CD14-positive monocyte (primary cell): Measurements from ENCODE around the gene YAF2. TPM values are rescaled to one million over a fixed set of nuclear protein-coding genes. Genes with fewer than 3 reads are reported as not detected.

Source experiments
- DNase-seq, 3 donors: peaks; one replicate each; pipeline ENCODE4 v3.0.0-alpha.2; 2011 to 2022
- H2AFZ ChIP-seq: 2 replicates; pipeline ENCODE4 v1.6.0; 2012; ENCODE audit warnings: mild to moderate bottlenecking, low read depth, low read length, inconsistent platforms; ENCODE audit not compliant: insufficient read depth, poor library complexity, severe bottlenecking
- H3K27ac ChIP-seq, 2 donors: 1 replicate in 1 of 2; 2 replicates in 1 of 2; pipeline ENCODE4 v1.5.1; 2012 to 2013; ENCODE audit warnings: low read length in 2 of 2, control low read depth in 1 of 2, inconsistent platforms in 1 of 2, low read depth in 1 of 2, mild to moderate bottlenecking in 1 of 2
- H3K27me3 ChIP-seq, 2 donors: one replicate each; pipeline versions ENCODE4 v1.6.0 to v1.6.1; 2011 to 2013; ENCODE audit warnings: low read length in 2 of 2; ENCODE audit not compliant: control insufficient read depth in 2 of 2, insufficient read depth in 2 of 2
- H3K36me3 ChIP-seq, 2 donors: replicated peaks in 1 of 2; 1 replicate in 1 of 2; 2 replicates in 1 of 2; pipeline versions ENCODE4 v1.5.1 to v1.6.1; 2012 to 2013; ENCODE audit warnings: low read length in 2 of 2, control low read depth in 1 of 2, inconsistent platforms in 1 of 2, mild to moderate bottlenecking in 1 of 2; ENCODE audit not compliant: insufficient read depth in 2 of 2, control insufficient read depth in 1 of 2
- H3K4me1 ChIP-seq, 2 donors: 1 replicate in 1 of 2; 2 replicates in 1 of 2; pipeline versions ENCODE4 v1.5.1 to v1.6.1; 2012 to 2013; ENCODE audit warnings: low read length in 2 of 2, control low read depth in 1 of 2, inconsistent platforms in 1 of 2, mild to moderate bottlenecking in 1 of 2, moderate library complexity in 1 of 2; ENCODE audit not compliant: insufficient read depth in 2 of 2, control insufficient read depth in 1 of 2
- H3K4me2 ChIP-seq: replicated peaks from 2 replicates; pipeline ENCODE3; 2012; ENCODE audit warnings: low read length, moderate library complexity, mild to moderate bottlenecking; ENCODE audit not compliant: poor library complexity, severe bottlenecking; ENCODE audit errors: extremely low read depth
- H3K4me3 ChIP-seq, 3 experiments: fragments of 200-600 bp in 1 of 3; sonication (generic) in 1 of 3; replicated peaks in 1 of 3; 1 replicate in 2 of 3; 2 replicates in 1 of 3; pipeline ENCODE4 v1.5.1; 2011 to 2013; ENCODE audit warnings: low read length in 3 of 3, mild to moderate bottlenecking in 3 of 3, control low read depth in 2 of 3, low read depth in 2 of 3, inconsistent platforms in 1 of 3, moderate library complexity in 1 of 3
- H3K79me2 ChIP-seq: 2 replicates; pipeline ENCODE4 v1.6.0; 2012; ENCODE audit warnings: mild to moderate bottlenecking, control low read depth, inconsistent platforms, low read length, moderate library complexity; ENCODE audit not compliant: insufficient read depth
- H3K9ac ChIP-seq: 2 replicates; pipeline ENCODE4 v1.6.0; 2017; ENCODE audit warnings: low read length, mild to moderate bottlenecking; ENCODE audit not compliant: insufficient read depth, poor library complexity, severe bottlenecking
- H3K9me3 ChIP-seq, 2 donors: replicated peaks in 1 of 2; 1 replicate in 1 of 2; 2 replicates in 1 of 2; pipeline versions ENCODE4 v1.5.1 to v1.6.1; 2012 to 2013; ENCODE audit warnings: low read length in 2 of 2, control low read depth in 1 of 2; ENCODE audit not compliant: control insufficient read depth in 1 of 2, insufficient read depth in 1 of 2
- H4K20me1 ChIP-seq: 2 replicates; pipeline ENCODE4 v1.6.0; 2012; ENCODE audit warnings: mild to moderate bottlenecking, low read length, control low read depth, moderate library complexity; ENCODE audit not compliant: insufficient read depth
- H3K27ac Mint-ChIP-seq, 7 donors: one replicate each; pipeline ENCODE4 v1.8.0; 2020; ENCODE audit warnings: mild to moderate bottlenecking in 7 of 7, mixed read lengths in 7 of 7, moderate library complexity in 6 of 7, inconsistent platforms in 2 of 7
- H3K27me3 Mint-ChIP-seq, 3 donors: one replicate each; pipeline ENCODE4 v1.8.0; 2021 to 2022; ENCODE audit warnings: low read depth in 3 of 3, mild to moderate bottlenecking in 3 of 3, mixed read lengths in 3 of 3, moderate library complexity in 3 of 3, inconsistent platforms in 1 of 3
- H3K36me3 Mint-ChIP-seq, 2 donors: one replicate each; pipeline ENCODE4 v1.8.0; 2020; ENCODE audit warnings: mixed read lengths in 2 of 2, inconsistent platforms in 1 of 2, mild to moderate bottlenecking in 1 of 2
- H3K4me1 Mint-ChIP-seq: one replicate; pipeline ENCODE4 v1.8.0; 2020; ENCODE audit warnings: mild to moderate bottlenecking, mixed read lengths
- H3K4me3 Mint-ChIP-seq, 2 donors: one replicate each; pipeline ENCODE4 v1.8.0; 2020; ENCODE audit warnings: mild to moderate bottlenecking in 2 of 2, mixed read lengths in 2 of 2, moderate library complexity in 1 of 2
- H3K9me3 Mint-ChIP-seq, 7 donors: one replicate each; pipeline ENCODE4 v1.8.0; 2020 to 2022; ENCODE audit warnings: mixed read lengths in 7 of 7, mild to moderate bottlenecking in 6 of 7, moderate library complexity in 6 of 7, inconsistent platforms in 2 of 7
- WGBS: methylation state at CpG from one replicate; pipeline ENCODE4 v1.1.5; 2013; ENCODE audit warnings: missing lambda C conversion rate; ENCODE audit not compliant: insufficient coverage; 5-methylcytosine and 5-hydroxymethylcytosine counted together
- intact Hi-C, 2 donors: fragments of 100-400 bp; cut with micrococcal nuclease; formaldehyde crosslinking; loops; one replicate each; pipeline versions ENCODE4 v1.15.0 to v1.15.1; 2023
- polyA plus RNA-seq, 3 donors: library from polyadenylated mRNA; depleted of rRNA in 1 of 3; unstranded in 2 of 3; stranded (reverse) in 1 of 3; fragments of 300-500 nt in 2 of 3; fragments of >200 nt in 1 of 3; fragmentation: Illumina TruSeq in 2 of 3; gene quantifications; 1 replicate in 2 of 3; 2 replicates in 1 of 3; pipeline ENCODE4 v1.2.3, GENCODE V29; 2012 to 2021
- TF ChIP-seq, protein P1 (sequence below): fragments of 200-600 bp; IDR thresholded peaks from one replicate; pipeline ENCODE4 v1.8.0; 2022; ENCODE audit warnings: antibody characterized with exemption, mild to moderate bottlenecking

The YAF2 gene
- polyA plus RNA-seq, 3 donors = 6.2 to 11.0 (median 8.5) TPM

GRCh38 chr12:42262271-42262670 lies 24.2 kb upstream of the YAF2 start:
- Mint-ChIP-seq H3K9me3 (no peaks in the 10 kb centered on the region), H3K27ac (no peak overlapping the region), H3K4me1 (no peaks in the 10 kb centered on the region), H3K27me3 (peaks cover 0 to 1% (median 0%) of the 10 kb centered on the region in 3 donors), H3K36me3 (no peaks in the 10 kb centered on the region), H3K4me3 (no peak overlapping the region)
- H3K79me2 ChIP-seq = no peaks in the 10 kb centered on the region
- intact Hi-C loops = no loop called here
- H3K4me1 ChIP-seq = no peaks in the 10 kb centered on the region
- no peaks in the 10 kb centered on the region for H3K9me3 ChIP-seq
- no CpG with 5 or more reads among the region's 2 CpGs for WGBS
- TF ChIP-seq, protein P1, sequence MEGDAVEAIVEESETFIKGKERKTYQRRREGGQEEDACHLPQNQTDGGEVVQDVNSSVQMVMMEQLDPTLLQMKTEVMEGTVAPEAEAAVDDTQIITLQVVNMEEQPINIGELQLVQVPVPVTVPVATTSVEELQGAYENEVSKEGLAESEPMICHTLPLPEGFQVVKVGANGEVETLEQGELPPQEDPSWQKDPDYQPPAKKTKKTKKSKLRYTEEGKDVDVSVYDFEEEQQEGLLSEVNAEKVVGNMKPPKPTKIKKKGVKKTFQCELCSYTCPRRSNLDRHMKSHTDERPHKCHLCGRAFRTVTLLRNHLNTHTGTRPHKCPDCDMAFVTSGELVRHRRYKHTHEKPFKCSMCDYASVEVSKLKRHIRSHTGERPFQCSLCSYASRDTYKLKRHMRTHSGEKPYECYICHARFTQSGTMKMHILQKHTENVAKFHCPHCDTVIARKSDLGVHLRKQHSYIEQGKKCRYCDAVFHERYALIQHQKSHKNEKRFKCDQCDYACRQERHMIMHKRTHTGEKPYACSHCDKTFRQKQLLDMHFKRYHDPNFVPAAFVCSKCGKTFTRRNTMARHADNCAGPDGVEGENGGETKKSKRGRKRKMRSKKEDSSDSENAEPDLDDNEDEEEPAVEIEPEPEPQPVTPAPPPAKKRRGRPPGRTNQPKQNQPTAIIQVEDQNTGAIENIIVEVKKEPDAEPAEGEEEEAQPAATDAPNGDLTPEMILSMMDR = no peak
- H3K4me2 ChIP-seq = no peak overlapping the region
- no peak for DNase-seq
- no peak overlapping the region for H3K9ac ChIP-seq
- no peak overlapping the region for H3K4me3 ChIP-seq
- H3K27me3 ChIP-seq = no peaks in the 10 kb centered on the region
- H4K20me1 ChIP-seq = no peaks in the 10 kb centered on the region
- H3K27ac ChIP-seq = no peak overlapping the region
- no peak overlapping the region for H2AFZ ChIP-seq
- no peaks in the 10 kb centered on the region for H3K36me3 ChIP-seq

DNA sequence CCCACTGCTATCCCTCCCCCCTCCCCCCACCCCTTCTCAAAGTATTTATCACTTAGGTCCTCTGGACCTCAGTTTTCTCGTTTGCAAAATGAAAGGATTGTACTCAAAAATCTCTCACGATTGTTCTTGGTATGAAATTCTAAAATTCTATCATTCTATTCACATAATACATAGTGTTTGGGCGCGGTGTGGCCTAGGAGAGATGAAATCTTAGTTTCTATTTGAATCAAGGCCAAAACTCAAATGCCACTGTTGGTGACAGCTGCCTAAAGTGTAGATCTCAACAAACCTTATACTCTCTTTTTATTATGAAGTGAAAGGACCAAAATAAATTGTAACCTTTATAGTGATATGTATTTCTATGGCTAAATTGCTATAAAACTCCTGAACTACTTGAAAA lies 23.7 kb upstream of the YAF2 start:
- H3K4me3 ChIP-seq = no peak overlapping the region
- Mint-ChIP-seq H3K36me3 (no peaks in the 10 kb centered on the region), H3K27ac (no peak overlapping the region), H3K9me3 (no peaks in the 10 kb centered on the region), H3K4me1 (no peaks in the 10 kb centered on the region), H3K27me3 (peaks cover 0 to 1% (median 0%) of the 10 kb centered on the region in 3 donors), H3K4me3 (no peak overlapping the region)
- intact Hi-C loops = no loop called here
- H3K9me3 ChIP-seq = no peaks in the 10 kb centered on the region
- no peaks in the 10 kb centered on the region for H3K4me1 ChIP-seq
- no CpG with 5 or more reads among the region's 4 CpGs for WGBS
- H3K4me2 ChIP-seq = no peak overlapping the region
- no peaks in the 10 kb centered on the region for H3K27me3 ChIP-seq
- no peak overlapping the region for H3K27ac ChIP-seq
- TF ChIP-seq, protein P1 = no peak
- H3K79me2 ChIP-seq = no peaks in the 10 kb centered on the region
- no peaks in the 10 kb centered on the region for H3K36me3 ChIP-seq
- H3K9ac ChIP-seq = no peak overlapping the region
- no peak overlapping the region for H2AFZ ChIP-seq
- no peak for DNase-seq
- H4K20me1 ChIP-seq = no peaks in the 10 kb centered on the region
